AG04449 (cell line): ENCODE measurements around the gene SETD1B.

Experiments
- CTCF ChIA-PET: fragments of 350-600 bp; formaldehyde crosslinking; extraction: SDS; loops from one replicate; lab custom pipeline; 2021; ENCODE audit warnings: antibody characterized with exemption; lab: Yijun Ruan, JAX
- POLR2A ChIA-PET: fragments of 400-600, 350-600 bp; formaldehyde crosslinking; extraction: SDS; loops from one replicate; lab custom pipeline; 2020; ENCODE audit warnings: antibody characterized with exemption, inconsistent platforms; lab: Yijun Ruan, JAX
- DNase-seq: peaks from one replicate; pipeline ENCODE4 v3.0.0-alpha.2; 2010; ENCODE audit warnings: low read depth, low spot score
- H3K4me3 ChIP-seq: 2 replicates; pipeline ENCODE4 v1.5.1; 2011; ENCODE audit warnings: low read depth, mild to moderate bottlenecking, control low read depth, low read length
- TF ChIP-seq, protein P1 (sequence below): IDR thresholded peaks from one replicate; pipeline ENCODE4 v1.5.1; 2011; ENCODE audit warnings: mild to moderate bottlenecking, moderate library complexity, low read length, control low read depth, inconsistent platforms; ENCODE audit not compliant: insufficient read depth; ENCODE audit errors: missing control alignments

SETD1B gene

DNA sequence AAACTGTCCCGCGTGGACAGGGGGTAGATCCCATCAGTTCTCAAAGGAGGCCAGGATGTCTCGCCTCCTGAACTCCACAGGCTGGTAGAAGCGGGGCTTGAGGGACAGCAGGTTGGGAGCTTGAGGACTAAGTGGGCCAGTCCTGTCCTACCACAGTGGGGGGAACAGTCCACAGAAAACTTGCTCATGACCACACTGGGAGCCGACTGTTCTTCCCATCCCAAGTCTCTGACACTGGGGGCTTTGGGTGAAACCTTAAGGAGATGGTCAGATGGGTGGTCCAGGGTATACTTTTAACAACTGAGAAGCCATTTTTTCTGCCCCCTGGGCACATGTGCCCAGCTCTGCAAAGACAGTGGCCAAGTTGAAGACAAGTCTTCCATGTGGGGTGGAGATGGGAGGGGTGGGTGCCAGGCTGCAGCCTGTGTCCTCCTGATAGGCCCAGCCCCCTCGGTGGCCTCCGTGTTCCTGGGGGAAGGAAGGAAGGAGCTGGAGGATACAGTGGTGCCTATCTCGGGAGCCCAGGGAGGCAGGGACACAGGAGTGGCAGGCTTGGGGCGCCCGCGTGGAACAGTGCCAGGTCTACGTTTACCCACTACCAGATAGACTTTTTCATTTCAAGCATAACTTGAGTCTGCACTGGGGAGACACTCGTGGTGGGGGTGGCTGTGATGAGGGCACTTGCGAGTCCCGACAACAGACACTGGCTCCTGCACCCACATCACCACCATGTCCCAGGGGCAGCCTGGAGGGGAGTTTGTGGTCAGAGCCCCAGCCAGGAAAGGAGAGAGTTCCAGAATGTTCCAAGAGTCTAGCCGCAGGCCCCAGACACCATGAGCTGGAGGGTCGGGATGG lies 25.0 kb upstream of the SETD1B start:
- H3K4me3 ChIP-seq, result no peak overlapping the region
- POLR2A ChIA-PET, result no interaction called here
- CTCF ChIA-PET, result interaction anchor here (1.4 to 32.5 kb wide), 5 partner anchors 8 to 109 kb away, joined by 4 to 1100 read pairs (median 22); partner anchors contain the start of genes RHOF and SETD1B
- TF ChIP-seq, protein P1, sequence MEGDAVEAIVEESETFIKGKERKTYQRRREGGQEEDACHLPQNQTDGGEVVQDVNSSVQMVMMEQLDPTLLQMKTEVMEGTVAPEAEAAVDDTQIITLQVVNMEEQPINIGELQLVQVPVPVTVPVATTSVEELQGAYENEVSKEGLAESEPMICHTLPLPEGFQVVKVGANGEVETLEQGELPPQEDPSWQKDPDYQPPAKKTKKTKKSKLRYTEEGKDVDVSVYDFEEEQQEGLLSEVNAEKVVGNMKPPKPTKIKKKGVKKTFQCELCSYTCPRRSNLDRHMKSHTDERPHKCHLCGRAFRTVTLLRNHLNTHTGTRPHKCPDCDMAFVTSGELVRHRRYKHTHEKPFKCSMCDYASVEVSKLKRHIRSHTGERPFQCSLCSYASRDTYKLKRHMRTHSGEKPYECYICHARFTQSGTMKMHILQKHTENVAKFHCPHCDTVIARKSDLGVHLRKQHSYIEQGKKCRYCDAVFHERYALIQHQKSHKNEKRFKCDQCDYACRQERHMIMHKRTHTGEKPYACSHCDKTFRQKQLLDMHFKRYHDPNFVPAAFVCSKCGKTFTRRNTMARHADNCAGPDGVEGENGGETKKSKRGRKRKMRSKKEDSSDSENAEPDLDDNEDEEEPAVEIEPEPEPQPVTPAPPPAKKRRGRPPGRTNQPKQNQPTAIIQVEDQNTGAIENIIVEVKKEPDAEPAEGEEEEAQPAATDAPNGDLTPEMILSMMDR, result no peak
- no peak for DNase-seq

DNA sequence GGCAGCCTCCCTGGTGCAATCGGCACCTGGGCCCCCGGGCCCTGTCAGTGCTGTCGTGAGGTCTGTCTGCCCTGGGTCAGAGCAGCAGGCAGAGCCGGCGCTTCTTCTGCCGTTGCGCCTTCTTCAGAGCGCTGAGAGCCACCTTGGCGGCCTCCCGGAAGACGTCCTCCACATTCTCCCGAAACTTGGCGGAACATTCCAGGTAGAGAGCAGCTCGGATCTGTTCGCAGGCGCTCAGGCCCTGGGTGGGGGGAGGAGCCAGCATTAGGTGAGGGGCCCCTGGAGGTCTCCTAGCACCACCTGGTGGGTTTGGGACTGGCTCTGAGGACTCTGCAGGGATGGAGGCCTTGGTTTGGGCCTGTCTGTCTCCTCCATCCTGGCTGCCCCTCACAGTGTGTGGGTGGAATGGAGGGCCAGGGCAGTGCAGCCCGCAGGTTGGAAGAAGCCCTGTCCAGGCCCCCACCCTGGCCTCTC lies 24.4 kb upstream of the SETD1B start:
- no peak for DNase-seq
- no peak overlapping the region for H3K4me3 ChIP-seq
- TF ChIP-seq, protein P1, result no peak
- ChIA-PET POLR2A (interaction anchor here (0.6 kb wide), 1 partner anchor 50 kb away, joined by 4 read pairs; no protein-coding TSS in a partner anchor), CTCF (interaction anchor here (1.4 to 32.5 kb wide), 3 partner anchors 27 to 108 kb away, joined by 4 to 1100 read pairs (median 229); partner anchors contain the start of genes RHOF and SETD1B)

DNA sequence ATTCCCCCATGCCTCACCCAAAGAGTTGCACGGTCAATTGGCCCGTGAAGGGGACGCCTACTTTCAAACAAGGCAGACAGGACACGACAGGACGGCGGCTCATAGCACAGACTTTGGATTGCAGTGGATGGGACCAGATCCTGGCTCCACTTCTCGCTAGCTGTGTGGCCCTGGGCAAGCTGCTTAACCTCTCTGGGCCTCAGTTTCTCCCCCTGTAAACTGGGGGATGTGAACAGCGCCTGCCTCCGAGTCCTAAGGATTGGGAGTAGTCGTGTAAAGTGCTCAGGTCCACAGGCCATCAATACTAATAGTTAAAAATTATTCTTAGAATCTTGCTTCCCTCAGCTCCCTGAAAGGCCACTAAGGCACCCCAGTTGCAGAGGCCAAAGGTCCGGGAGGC lies 23.4 kb upstream of the SETD1B start:
- no peak for DNase-seq
- TF ChIP-seq, protein P1, result no peak
- ChIA-PET CTCF (interaction anchor here (0.8 to 32.5 kb wide), 8 partner anchors 7 to 108 kb away, joined by 3 to 1100 read pairs (median 10); partner anchors contain the start of genes PSMD9, RHOF and SETD1B), POLR2A (no interaction called here)
- no peak overlapping the region for H3K4me3 ChIP-seq

DNA sequence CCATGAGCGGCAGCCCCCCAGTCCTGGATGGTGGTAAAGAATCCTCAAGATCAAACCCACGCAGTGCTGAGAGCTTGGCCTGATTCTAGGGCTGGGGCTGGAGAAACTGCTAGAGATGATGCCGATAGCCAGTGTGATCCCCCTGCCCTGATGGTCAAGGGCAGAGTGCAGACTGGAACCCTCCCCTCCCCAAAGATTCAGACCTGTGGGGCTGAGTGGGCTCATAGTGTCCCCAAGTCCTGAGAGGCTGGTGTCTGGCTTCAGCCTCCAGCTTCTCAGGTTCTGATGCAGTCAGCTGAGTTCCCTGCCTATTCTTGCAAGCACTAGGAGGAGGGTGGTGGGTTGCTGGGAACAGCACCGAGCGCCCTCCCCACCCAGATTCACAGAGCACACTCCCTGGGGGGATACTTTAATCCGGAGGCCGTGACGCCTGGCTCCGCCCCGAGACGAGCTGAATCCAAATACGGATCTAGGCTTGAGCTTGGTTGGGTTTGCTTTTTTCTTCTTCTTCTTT lies 22.3 kb upstream of the SETD1B start:
- TF ChIP-seq, protein P1, result no peak
- ChIA-PET CTCF (interaction anchor here (1.0 to 32.5 kb wide), 10 partner anchors 8 to 229 kb away, joined by 3 to 1100 read pairs (median 4); partner anchors contain the start of genes PSMD9, RHOF and SETD1B), POLR2A (interaction anchor here (1.5 kb wide), 1 partner anchor 14 kb away, joined by 5 read pairs; no protein-coding TSS in a partner anchor)
- H3K4me3 ChIP-seq, result no peak overlapping the region
- DNase-seq, result no peak

DNA sequence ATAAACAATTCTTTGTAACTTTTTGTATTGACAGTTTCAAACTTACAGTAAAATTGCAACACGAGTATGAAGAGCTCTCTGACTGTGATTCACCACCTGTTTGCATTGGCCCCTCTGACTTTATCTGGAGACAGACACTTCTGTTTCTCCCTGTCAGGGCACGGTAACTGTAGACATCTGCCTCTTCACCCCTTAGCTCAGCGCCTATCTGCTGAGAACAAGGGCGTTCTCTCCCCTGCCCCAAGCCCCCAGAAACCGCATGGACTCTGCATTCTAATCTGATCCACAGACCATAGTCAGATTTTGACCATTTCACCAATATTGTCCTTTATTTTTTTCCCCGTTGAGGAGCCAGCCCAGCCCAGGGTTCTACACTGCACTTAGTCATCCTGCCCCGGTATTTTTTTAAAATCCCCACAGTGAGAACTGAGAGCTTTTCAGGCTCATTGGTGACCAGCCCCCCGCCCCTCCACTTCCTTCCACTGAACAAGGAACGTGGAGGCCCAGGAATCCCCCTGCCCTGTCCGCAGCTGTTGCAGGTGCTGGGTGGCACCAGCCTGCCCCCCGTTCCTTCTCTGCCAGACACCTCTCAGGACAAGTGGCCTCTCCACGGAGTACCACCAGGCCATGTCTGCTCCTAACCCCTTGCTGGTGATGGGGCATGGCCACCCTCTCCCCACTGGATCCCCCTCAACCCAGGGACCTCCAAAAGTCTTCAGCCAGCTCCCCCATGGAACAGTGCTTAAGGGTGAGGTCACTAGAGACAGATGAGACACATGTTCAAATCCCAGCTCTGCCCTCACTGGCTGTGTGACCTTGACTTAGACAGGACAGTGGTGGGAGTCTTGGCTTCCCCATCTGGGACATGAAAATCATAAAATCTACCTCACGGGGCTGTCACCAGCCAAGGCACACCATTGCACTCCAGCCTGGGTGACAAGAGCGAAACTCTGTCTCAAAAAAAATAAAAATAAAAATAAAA lies 21.5 kb upstream of the SETD1B start:
- CTCF ChIA-PET, result interaction anchor here (1.0 to 32.5 kb wide), 10 partner anchors 7 to 230 kb away, joined by 3 to 1100 read pairs (median 4); partner anchors contain the start of genes PSMD9, RHOF and SETD1B
- no peak overlapping the region for H3K4me3 ChIP-seq
- POLR2A ChIA-PET, result interaction anchor here (1.5 kb wide), 1 partner anchor 13 kb away, joined by 5 read pairs; no protein-coding TSS in a partner anchor
- DNase-seq, result no peak
- TF ChIP-seq, protein P1, result no peak
